CD4-positive, alpha-beta T cell treated with Interleukin-17A for 1 hour (primary cell): ENCODE measurements around the gene CGB7.

Experiments
- DNase-seq: peaks from one replicate; pipeline ENCODE4 v3.0.0-alpha.2; 2020

The CGB7 gene

DNA sequence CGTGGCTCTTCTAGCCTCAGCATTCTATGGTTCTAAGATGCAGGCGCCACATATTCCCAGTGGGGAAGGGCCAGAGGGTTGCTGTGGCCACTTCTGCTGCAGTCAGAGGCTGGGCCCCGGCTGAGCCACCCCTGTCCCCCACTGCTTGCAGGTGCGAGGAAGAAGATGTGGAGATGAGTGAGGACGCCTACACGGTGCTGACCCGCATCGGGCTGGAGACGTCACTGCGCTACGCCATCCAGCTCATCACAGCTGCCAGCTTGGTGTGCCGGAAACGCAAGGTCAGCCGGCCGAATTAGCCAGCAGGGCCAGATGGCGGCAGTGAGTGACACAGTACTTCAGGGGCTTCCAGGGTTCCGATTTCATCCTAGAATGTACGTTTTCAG, 42.7 kb downstream of the CGB7 start:
- no peak for DNase-seq

DNA sequence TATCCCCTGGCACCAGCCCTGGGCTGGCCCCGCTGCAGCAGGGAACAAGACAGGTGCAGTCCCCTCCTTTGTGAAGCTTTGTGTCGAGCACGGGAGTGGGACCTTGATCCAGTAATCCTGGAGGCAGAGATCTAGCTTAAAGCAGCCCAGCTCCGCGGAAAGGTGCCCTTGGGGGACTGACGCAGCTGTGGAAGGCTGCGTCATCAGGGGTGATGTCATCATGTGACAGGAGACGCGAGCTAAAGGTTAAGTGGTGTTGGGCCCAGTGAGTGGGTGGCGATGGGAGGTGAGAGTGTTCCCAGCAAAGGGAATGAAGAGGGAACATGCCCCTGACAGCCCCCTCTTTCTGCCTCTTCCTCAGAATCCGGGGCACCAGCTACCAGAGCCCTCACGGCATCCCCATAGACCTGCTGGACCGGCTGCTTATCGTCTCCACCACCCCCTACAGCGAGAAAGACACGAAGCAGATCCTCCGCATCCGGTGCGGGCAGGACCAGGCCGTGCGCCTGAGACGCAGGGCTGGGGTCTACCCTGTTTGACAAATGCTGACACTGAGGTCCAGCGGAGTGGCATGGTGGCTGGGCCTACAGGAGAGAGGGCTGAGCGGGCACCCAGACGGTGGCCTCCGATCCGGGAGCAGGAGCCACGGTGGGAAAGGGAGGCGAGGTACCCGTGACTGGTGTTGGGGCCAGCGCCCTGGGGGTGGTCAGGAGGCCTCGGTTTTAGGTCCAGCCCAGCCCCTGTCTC, 43.3 kb downstream of the CGB7 start:
- no peak for DNase-seq

DNA sequence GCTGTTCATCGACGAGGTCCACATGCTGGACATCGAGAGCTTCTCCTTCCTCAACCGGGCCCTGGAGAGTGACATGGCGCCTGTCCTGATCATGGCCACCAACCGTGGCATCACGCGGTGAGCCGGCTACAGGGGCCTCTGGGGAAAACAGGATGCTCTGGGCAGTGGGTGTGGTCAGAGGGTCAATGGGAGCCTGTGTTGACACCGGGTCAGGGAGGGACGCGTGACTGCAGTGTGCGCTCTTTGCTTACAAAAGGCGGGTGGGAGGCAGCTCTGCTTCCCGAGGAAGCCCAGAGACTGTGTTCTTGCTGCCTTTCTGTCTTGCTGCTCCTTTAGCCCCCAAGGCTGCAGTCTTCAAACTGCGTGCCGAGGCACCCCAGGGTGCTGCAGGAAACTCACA, 46.4 kb downstream of the CGB7 start:
- no peak for DNase-seq

DNA sequence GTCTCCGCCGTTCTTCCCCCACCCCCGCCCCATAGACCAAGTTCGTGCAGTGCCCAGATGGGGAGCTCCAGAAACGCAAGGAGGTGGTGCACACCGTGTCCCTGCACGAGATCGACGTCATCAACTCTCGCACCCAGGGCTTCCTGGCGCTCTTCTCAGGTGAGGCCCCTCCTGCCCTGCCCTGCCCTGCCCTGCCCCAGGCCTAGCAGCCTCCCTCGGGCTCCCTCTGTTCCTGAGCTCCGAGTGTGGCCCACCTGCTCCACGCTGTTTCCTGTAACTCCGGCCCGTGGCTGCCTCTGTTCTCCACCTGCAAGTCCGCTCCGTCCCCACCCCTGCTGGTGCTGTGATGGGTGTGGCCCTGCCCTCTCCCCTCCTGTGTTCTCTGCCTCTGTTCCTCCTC, 47.1 kb downstream of the CGB7 start:
- DNase-seq: no peak

DNA sequence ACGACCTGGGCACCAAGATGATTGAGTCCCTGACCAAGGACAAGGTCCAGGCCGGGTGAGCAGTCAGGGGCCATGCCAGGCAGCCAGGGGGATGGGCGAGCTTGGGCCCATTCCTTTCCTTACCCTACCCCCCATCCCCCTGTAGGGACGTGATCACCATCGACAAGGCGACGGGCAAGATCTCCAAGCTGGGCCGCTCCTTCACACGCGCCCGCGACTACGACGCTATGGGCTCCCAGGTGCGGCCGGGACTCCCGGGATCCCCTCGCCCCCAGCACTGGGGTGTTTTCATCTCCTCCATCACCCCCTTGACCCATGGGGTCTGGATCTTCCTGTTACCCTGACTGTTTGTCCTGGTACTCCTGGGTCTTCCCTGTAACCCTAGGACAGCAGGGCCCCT, 47.7 kb downstream of the CGB7 start:
- no peak for DNase-seq

DNA sequence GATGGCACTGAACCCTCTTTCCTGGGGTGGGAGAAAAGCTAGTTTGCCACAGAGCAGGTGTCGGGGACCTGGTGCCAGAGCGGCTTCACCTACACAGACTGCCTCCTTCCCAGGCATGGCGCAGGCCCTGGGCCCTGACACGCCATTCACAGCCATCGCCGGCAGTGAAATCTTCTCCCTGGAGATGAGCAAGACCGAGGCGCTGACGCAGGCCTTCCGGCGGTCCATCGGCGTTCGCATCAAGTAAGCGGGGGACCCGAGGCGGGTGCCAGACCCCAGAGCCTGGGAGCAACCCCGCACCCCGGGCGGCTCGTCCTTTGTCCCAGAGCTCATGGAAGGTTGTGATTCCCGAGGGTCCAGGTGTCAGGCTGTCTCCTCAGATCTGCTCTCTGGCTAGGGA, 50.6 kb downstream of the CGB7 start:
- no peak for DNase-seq

DNA sequence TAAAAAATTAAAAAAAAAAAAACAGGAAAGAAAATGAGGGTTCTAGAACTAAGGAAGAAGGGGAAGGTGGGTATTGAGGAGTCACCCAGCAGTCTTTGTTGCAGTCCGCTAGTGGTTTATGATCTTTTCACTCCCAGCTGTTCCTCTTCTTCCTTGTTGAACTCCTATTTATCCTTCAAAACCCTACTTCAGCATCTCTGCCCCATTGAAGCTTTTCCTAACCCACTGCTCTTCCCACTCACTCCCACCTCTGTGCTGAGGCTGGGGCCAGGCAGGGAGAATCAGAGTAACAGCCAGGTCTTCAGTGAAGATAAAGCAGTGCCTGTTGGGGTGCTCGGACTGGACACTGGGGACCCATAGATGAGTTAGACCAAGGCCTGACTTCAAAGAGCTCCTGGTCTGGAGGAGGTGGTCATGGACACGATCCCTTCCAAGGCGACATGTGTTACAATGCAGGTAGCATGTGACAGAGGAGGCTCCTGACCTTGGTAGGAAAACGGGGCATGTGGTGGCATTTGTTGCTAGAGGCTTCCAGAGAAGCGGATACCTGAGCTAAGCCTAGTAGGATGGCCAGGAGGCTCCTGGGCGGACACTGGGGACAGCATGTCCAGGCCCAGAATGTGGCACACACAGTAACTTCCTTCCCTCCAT, 52.5 kb downstream of the CGB7 start:
- no peak for DNase-seq
